Measurements from ENCODE around the gene GOLGA6L2. TPM values are rescaled to one million over a fixed set of nuclear protein-coding genes. Genes with fewer than 3 reads are reported as not detected.

GOLGA6L2 gene
- total RNA-seq, 1 experiment from 2014 or later, result not detected

DNA sequence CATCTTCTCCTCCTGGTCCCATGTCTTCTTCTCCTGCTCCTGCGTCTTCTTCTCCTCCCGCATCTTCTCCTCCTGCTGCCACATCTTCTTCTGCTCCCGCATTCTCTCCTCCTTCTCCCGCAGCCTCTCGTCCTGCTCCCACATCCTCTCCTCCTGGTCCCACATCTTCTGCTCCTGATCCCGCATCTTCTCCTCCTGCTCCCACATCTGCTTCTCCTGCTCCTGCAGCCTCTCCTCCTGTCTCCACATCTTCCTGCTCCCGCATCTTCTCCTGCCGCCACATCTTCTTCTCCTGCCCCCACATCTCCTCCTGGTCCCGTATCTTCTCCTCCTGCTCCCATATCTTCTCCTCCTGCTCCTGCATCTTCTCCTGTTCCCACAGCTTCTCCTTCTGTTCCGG, 6.4 kb downstream of the GOLGA6L2 start:
- H2BK15ac ChIP-seq (ENCODE audit: low read depth, low read length), result no peak overlapping the region
- no peak overlapping the region for H3K56ac ChIP-seq (ENCODE audit: insufficient read length, low read depth, low read length)
- no peak overlapping the region for H2BK5ac ChIP-seq (ENCODE audit: insufficient read length, low read length)
- H3K27me3 ChIP-seq (ENCODE audit: insufficient read depth, low read length), result no peaks in the 10 kb centered on the region
- TF ChIP-seq, protein P1, sequence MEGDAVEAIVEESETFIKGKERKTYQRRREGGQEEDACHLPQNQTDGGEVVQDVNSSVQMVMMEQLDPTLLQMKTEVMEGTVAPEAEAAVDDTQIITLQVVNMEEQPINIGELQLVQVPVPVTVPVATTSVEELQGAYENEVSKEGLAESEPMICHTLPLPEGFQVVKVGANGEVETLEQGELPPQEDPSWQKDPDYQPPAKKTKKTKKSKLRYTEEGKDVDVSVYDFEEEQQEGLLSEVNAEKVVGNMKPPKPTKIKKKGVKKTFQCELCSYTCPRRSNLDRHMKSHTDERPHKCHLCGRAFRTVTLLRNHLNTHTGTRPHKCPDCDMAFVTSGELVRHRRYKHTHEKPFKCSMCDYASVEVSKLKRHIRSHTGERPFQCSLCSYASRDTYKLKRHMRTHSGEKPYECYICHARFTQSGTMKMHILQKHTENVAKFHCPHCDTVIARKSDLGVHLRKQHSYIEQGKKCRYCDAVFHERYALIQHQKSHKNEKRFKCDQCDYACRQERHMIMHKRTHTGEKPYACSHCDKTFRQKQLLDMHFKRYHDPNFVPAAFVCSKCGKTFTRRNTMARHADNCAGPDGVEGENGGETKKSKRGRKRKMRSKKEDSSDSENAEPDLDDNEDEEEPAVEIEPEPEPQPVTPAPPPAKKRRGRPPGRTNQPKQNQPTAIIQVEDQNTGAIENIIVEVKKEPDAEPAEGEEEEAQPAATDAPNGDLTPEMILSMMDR (conservative IDR thresholded peaks at IDR 0.05), result no peak
- H4K91ac ChIP-seq (ENCODE audit: insufficient read length, low read depth, low read length), result no peak overlapping the region
- no peak overlapping the region for H2AFZ ChIP-seq (ENCODE audit: low read length)
- no peaks in the 10 kb centered on the region for H3K79me2 ChIP-seq (ENCODE audit: insufficient read depth, low read length)
- no CpG with 5 or more reads among the region's 10 CpGs for WGBS (ENCODE audit: extremely low coverage, insufficient read length, low lambda C conversion rate)
- peaks cover 24 to 56% of the 10 kb centered on the region in 2 experiments for H3K9me3 Mint-ChIP-seq
- no peak overlapping the region for H3K9ac ChIP-seq (ENCODE audit: extremely low read depth, insufficient read length, low read length)
- no peaks in the 10 kb centered on the region for H3K4me1 ChIP-seq (ENCODE audit: insufficient read depth, low read length)
- no peak overlapping the region for H2AK5ac ChIP-seq (ENCODE audit: insufficient read length, low read length)
- no peak overlapping the region for H3T11ph ChIP-seq (ENCODE audit: low read length)
- no peak overlapping the region for H2BK120ac ChIP-seq (ENCODE audit: low read depth, low read length, poor library complexity, severe bottlenecking)
- no peak overlapping the region for H3K27ac Mint-ChIP-seq
- H4K5ac ChIP-seq (ENCODE audit: insufficient read length, low read depth, low read length), result no peak overlapping the region
- H3K4ac ChIP-seq (ENCODE audit: low read depth, low read length), result no peak overlapping the region
- peaks cover 4 to 7% (median 4%) of the 10 kb centered on the region in 3 experiments; a peak in 5 of 7 replicates for H3K36me3 Mint-ChIP-seq (ENCODE audit: insufficient read depth in 1 of 3, low read depth in 3 of 3)
- H3K4me3 Mint-ChIP-seq, result no peak overlapping the region
- H3K18ac ChIP-seq (ENCODE audit: insufficient read length, low read depth, low read length), result no peak overlapping the region
- H3K14ac ChIP-seq (ENCODE audit: insufficient read depth, low read length), result no peak overlapping the region
- no peak overlapping the region for H2BK20ac ChIP-seq (ENCODE audit: low read depth, low read length, poor library complexity, severe bottlenecking)
- H3K27me3 Mint-ChIP-seq (ENCODE audit: low read depth), result peaks cover 7% of the 10 kb centered on the region
- peaks cover 17% of the 10 kb centered on the region for H3K9me3 ChIP-seq (ENCODE audit: control insufficient read depth, low read depth, low read length)
- DNase-seq, result no peak
- no peaks in the 10 kb centered on the region for H4K20me1 ChIP-seq (ENCODE audit: control insufficient read depth, insufficient read depth, insufficient read length)
- H3K23ac ChIP-seq (ENCODE audit: insufficient read length, low read depth, low read length), result no peak overlapping the region
- no peak overlapping the region for H3K27ac ChIP-seq (ENCODE audit: insufficient read length, low read depth, low read length)
- no peak overlapping the region for H3K4me2 ChIP-seq (ENCODE audit: insufficient read depth, insufficient read length, low read length)
- H3K23me2 ChIP-seq (ENCODE audit: insufficient read length, low read depth, low read length, poor library complexity, severe bottlenecking), result no peaks in the 10 kb centered on the region
- H3K79me1 ChIP-seq (ENCODE audit: insufficient read depth, low read depth, low read length, poor library complexity, severe bottlenecking), result no peaks in the 10 kb centered on the region
- H3K4me1 Mint-ChIP-seq, result 0 out of 4 replicates have a peak, but pooled peaks cover 0 to 4% of the 10 kb centered on the region in 2 experiments
- H4K8ac ChIP-seq (replicated peaks; ENCODE audit: insufficient read length, low read depth, low read length), result no peak overlapping the region
- H2BK12ac ChIP-seq (ENCODE audit: insufficient read length, low read depth, low read length), result no peak overlapping the region

All from H9 (cell line).